Measurements from ENCODE around the gene REV3L.

GRCh38 chr6:111468329-111469012, 14.5 kb downstream of the REV3L start:
- TF ChIP-seq, protein P1, sequence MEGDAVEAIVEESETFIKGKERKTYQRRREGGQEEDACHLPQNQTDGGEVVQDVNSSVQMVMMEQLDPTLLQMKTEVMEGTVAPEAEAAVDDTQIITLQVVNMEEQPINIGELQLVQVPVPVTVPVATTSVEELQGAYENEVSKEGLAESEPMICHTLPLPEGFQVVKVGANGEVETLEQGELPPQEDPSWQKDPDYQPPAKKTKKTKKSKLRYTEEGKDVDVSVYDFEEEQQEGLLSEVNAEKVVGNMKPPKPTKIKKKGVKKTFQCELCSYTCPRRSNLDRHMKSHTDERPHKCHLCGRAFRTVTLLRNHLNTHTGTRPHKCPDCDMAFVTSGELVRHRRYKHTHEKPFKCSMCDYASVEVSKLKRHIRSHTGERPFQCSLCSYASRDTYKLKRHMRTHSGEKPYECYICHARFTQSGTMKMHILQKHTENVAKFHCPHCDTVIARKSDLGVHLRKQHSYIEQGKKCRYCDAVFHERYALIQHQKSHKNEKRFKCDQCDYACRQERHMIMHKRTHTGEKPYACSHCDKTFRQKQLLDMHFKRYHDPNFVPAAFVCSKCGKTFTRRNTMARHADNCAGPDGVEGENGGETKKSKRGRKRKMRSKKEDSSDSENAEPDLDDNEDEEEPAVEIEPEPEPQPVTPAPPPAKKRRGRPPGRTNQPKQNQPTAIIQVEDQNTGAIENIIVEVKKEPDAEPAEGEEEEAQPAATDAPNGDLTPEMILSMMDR (IDR thresholded peaks at IDR 0.05; ENCODE audit: low read depth, low read length): no peak
- TF ChIP-seq POLR2A (IDR thresholded peaks at IDR 0.05; ENCODE audit: extremely low read depth, insufficient read length): no peak
- TF ChIP-seq MYC (IDR thresholded peaks at IDR 0.05; ENCODE audit: low read depth, low read length): no peak
- no peak for TF ChIP-seq MAX (IDR thresholded peaks at IDR 0.05; ENCODE audit: low read depth, low read length)
